Activated CD8-positive, alpha-beta memory T cell treated with anti-CD3 and anti-CD28 coated beads for 4 hours (primary cell): ENCODE data around the gene CAMK2A.

Source experiments
- DNase-seq, 2 donors: peaks; one replicate each; pipeline ENCODE4 v3.0.0-alpha.2; 2020; ENCODE audit warnings: low read depth in 2 of 2

Gene CAMK2A

DNA sequence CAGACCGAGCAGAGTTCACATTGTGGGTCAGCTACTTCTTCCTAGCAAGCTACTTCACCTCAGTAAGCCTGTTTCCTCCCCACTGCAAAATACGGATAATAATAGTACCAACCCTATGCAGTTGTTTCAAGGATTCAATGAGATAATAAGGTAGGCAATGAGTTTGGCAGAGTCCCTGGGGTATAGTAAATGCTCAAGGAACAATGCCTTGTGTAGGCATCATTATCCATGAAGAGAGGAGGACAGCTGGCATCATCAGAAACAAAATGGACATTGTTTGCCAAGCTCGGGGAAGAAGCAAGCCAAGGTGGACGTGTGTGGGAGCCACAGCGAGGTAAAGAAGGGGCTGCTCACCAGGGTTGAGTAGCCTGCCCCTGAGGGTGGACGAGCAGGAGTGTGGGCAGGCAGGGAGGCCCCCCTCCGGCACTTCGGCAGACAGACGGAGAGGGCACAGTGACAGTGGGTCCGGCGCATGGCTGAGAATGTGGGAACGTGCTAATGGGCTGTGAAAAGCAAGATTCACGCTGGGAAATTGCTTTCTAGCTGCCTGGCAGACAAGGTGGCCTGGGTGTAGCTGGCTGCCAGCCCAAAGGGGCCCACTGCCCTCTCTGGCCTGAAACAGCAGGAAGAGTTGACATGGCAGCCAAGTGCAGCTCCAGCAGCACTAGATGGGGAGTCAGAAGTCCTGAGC is 10.1 kb downstream of the CAMK2A start:
- no peak for DNase-seq

- DNase-seq, result no peak
Measured at GRCh38 chr5:150278916-150279315, 10.7 kb downstream of the CAMK2A start.

- no peak for DNase-seq
Measured at GRCh38 chr5:150278046-150278730, 11.4 kb downstream of the CAMK2A start.

GRCh38 chr5:150277043-150277442 is 12.5 kb downstream of the CAMK2A start:
- DNase-seq, result no peak

DNA sequence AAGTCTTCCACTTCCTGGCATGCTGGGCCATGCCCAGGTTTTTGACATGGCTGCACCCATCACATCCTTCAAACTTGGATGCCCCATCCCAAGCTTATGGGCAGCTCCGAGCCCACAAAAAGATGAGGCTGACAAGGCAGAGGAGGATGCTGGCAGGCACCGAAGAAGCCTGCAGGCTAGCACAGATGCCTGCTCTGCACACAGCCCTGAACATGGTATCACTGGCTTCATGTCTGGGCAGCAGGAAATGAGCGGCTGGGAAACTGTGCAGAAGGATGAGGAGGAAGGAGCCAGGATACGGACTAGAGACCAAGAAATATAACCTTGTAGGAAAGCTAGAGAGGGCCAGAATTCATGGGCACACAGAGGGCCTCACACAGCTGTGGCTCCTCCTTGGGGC is 14.8 kb downstream of the CAMK2A start:
- DNase-seq, result no peak

GRCh38 chr5:150272531-150272930 is 17.0 kb downstream of the CAMK2A start:
- DNase-seq, result no peak

DNA sequence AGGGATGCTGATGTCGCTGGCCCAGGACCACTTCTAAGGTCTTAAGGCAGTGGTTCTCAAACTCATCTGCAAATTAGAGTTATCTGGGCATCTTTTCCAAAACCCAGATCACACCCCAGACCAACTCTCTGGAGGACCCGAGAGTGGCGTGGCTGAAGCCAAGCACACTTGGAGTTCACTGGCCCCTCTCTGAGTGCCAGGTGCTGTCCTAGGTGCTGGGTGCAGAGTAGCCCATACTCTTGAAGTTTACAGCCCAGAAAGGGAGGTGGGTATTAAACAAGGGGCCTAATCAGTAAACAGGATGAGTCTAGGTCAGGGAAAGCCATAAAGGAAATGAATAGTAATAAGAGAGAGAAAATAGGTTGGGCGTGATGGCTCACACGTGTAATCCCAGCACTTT is 17.6 kb downstream of the CAMK2A start:
- no peak for DNase-seq

DNA sequence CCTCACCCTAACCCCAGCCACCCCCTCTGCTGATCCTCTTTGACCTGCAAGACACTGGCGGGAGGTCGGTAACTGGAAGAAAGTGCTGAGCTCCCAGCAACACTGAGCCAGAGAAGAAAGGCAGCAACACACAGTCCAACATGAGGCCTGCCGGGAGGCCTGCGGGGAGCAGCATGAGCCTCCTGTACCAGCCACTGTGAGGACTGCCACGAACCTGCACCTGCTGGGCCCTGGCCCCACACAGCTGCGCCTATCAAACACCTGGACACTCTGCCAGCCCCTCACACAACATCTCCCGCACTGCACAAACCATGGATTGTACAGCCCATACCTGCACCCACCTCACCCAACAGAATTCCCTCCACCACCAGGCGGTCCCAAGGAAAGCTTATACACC is 18.3 kb downstream of the CAMK2A start:
- DNase-seq, result no peak

DNA sequence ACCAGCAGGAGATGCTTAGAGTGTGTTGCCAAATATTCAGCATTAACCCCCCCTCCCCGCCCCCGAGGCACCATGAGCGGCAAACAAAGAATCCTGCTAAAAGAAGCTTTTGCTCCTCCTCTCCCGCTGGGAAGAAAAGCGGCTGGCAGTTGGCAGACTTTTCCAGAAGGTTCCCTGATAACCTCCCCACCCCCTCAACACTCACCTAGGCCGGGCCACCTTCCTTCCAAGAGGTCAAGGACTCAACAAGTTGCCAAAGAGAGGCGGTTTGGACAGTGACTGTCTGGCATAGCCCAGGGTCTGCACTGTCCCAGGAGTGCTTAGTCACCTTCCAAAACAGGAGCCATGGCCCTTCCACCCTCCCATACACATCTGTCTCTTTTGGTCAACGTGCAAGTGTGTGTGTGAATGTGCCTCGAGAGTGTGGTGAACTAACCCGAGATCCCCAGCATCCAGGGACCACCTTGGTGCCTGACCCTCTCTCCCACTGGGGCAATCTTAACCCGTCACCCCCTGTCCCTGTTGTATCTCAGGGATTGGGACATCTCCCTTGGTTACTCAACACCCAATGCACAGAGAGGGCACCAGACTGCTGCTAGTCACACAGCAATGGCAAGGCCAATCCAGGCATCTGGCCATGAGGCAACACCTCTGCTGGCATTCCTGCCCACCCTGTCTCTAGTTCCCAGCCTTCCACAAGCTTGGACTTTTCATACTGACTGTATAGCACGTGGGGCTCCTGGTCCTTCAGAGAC is 18.9 kb downstream of the CAMK2A start:
- DNase-seq, result no peak

GRCh38 chr5:150266871-150267291 is 22.7 kb downstream of the CAMK2A start:
- DNase-seq, result no peak

- no peak for DNase-seq
Measured at GRCh38 chr5:150265870-150266383, 23.6 kb downstream of the CAMK2A start.

DNA sequence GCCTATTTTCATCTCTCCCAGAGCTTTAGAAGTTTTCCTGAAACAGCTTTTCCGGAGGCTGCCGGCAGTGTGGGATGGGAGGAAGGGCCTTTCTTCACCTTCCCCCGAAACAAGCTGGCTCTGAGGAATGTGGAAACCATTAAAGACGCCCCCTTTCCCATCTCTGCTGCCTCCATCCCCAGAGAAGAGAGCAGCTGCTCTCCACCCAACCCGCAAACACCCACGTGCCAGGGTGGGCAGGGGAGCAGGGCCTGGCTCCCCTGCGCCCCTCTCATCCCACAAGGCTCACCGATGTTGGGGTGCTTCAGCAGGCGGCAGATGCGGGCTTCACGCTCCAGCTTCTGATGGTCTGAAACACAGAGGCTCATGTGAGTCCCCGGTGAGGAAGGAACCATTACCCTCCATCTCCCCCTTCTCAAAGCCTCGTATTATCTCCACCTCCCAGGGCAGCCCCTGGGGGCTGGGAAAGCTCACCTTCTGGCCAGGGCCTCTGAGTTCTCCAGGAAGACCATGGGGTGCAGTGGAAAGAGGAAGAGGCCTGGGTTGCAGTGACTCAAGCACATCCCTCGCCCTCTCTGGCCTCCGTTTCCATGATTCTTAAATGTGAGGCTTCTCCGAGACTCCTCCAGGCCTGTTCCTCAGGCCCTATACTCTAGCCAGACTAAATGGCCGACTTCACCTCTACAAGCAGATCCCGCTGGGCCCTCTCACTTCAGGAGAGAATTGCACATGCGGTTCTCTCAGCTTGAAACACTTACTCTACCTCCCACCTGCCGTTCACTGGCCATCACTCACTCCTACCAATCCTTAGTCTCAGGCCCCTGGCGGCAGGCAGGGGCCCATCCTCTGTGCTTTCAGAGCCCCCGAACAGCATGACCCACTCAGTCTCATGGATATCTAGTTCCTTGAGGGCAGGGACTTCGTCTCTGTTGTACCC is 24.6 kb downstream of the CAMK2A start:
- DNase-seq, result no peak

DNA sequence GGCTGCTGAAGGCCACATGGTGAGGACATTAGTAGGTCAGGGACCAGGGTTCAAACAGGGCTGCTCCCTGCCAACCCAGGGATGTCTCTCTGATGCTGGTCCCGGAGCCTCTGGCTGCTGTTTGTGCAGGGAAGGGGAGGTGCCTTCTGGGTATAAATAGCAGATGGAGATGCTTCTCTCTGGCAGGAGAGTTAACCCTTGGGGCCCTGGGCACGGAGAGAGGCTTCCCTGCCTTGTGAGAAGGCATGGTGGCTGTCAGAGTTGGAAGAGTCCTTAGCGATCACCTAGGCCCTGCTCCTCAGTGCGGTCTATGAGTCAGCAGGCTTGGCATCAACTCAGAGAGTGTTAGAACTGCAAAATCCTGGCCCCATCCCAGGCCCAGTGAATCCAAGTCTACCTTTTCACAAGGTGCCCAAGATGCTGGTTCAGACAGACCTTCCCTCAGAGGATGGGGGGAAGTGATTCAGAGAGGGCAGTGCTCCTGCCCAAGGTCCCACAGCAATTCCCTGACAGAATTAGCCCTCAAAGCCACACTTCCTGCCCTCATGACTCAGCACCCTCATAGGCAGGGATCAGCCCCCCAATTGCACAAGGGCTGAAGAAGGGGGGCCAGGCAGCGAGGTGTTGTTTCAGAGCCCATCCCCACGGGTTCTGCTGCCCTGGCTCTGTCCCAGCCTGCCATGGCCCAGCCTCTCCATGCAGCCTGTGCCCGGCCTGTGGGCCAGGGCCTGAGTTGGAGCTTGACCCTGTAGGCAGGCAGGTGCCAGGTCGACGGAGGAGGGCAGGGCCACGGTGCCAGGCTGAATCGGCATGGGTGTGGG is 25.6 kb downstream of the CAMK2A start:
- DNase-seq, result no peak

GRCh38 chr5:150263375-150263775 is 26.2 kb downstream of the CAMK2A start:
- no peak for DNase-seq

DNA sequence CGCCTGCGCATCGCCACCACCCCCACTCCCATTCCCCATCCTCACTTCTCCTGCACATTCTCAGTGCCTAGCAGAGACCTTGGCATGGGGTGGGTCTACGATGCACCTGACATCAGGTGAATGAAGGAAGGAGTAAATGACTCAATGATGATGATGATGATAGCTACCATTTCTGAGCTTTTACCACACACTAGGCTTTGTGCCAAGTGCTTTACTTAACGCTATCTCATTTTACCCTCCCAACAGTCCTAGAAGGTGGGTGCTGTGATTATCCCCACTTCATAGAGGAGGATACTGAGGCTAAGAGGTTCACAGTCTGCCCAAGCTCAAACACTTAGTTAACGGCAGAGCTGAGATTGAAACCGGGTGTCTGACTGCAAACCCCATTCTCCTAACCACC is 27.1 kb downstream of the CAMK2A start:
- DNase-seq, result no peak

DNA sequence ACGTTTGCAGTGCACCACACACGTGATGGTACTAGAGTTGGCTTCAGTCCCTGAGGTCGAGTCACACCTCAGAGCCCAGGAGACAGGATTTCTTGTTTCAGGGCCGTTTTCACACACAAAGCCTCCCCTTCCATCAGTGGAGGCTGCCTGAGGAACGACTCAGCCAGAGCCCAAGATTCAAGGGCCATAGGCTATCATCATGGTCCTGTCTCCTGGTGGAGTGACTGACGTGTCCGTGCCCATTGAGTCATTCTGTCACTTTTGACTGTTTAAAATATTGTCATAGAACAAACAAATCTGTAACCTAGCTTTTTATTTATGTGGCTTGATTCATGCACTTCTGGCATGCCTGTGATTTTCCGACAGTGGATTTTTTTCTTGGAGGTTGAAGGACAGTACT is 28.3 kb downstream of the CAMK2A start:
- DNase-seq, result no peak

GRCh38 chr5:150258130-150258529 is 31.4 kb downstream of the CAMK2A start:
- DNase-seq, result no peak

DNA sequence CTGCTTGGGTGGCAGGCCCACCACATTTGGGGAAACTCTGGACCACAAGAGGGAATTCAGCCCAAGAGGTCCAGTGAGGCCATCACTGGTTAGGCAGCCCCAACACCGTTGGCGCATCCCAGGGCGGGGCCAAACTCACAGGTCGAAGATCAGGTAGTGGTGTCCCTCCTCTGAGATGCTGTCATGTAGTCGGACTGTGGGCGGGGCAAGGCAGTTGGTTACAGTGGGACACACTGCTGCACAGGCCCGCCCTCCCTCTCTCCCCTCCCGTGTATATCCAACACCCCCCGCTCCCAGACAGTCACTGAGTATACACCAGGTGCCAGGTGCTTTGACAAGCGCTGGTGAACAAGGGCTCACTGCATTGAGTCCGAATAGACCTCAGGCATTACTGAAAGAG is 32.1 kb downstream of the CAMK2A start:
- no peak for DNase-seq

DNA sequence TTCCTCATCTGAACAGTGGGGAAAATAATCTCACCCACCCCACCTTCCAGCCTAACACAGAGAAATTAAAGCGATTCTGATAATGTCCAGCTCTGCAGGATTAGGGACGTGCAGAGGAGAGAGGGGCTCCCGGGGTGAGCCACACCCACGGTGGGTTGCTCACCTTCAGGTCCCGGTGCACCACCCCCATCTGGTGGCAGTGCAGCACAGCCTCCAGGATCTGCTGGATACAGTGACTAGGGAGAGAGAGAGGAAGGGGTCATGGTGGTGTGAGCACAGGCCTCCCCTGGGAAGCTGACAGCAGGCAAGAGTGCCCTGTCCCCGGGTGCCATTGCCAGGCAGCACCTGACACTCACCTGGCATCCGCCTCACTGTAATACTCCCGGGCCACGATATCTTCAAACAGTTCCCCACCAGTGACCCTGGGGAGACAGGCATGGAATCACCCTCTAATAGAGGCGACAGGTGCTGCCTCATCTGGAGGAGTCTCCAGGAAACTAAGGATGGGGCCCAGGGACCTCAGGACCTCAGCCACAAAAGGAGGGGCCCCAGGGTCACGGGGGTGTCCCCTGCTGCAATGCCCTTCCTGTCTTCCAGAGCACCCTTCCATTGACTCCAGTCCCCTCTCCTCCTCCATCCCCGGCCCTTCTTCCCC is 33.0 kb downstream of the CAMK2A start:
- DNase-seq, result no peak
